ENCODE data around the gene PSMD6. TPM values are rescaled to one million over a fixed set of nuclear protein-coding genes. Genes with fewer than 3 reads are reported as not detected.

The PSMD6 gene
- total and polyA plus RNA-seq, 2 donors (not counting 1 experiment from before 2014, with no cell fraction given) = 79.1 to 89.0 TPM

DNA sequence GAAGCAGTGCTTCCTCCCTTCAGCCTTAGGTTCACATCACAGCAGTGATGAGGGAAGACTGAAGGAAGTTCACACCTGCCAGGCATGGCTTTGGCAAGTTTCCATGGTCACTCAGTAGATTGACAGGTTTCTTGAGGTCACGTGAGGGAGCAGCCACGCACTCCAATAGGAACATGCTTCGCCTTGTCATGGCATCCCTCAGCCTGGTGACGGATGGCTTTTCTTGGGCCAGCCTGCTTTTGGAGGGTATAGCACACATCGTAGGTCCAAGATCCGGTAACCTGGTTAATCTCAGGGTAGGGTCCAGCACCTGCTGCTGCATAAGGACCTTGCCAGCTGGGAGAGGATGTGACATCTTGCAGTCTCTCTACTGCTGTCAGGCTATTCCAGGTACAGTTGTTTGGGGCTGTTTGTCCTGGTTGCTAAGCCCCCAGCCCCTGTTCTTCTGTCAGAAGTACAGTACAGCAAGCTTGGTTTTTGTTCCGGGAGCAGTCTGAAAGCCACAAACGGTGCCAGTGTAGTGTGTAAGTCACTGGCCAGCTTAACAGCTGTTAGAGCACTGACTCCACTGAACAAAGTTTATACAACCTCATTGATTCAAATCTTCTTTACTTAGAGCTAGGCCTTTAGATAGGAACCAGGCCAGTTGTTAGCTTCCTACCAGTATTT, 42.3 kb downstream of the PSMD6 start:
- TF ChIP-seq EZH2 (IDR thresholded peaks at IDR 0.05; ENCODE audit: low read length, missing control alignments) = no peak
- TF ChIP-seq, protein P1, sequence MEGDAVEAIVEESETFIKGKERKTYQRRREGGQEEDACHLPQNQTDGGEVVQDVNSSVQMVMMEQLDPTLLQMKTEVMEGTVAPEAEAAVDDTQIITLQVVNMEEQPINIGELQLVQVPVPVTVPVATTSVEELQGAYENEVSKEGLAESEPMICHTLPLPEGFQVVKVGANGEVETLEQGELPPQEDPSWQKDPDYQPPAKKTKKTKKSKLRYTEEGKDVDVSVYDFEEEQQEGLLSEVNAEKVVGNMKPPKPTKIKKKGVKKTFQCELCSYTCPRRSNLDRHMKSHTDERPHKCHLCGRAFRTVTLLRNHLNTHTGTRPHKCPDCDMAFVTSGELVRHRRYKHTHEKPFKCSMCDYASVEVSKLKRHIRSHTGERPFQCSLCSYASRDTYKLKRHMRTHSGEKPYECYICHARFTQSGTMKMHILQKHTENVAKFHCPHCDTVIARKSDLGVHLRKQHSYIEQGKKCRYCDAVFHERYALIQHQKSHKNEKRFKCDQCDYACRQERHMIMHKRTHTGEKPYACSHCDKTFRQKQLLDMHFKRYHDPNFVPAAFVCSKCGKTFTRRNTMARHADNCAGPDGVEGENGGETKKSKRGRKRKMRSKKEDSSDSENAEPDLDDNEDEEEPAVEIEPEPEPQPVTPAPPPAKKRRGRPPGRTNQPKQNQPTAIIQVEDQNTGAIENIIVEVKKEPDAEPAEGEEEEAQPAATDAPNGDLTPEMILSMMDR (conservative IDR thresholded peaks at IDR 0.05 in 1 of 2, IDR thresholded peaks at IDR 0.05 in 1 of 2; ENCODE audit: low read depth in 1 of 2, low read length in 2 of 2) = no peak
- Histone ChIP-seq H3K9me3 (ENCODE audit: control insufficient read depth, insufficient read depth, low read depth, low read length) (no peaks in the 10 kb centered on the region), H3K9ac (ENCODE audit: insufficient read depth, low read length) (no peak overlapping the region), H3K79me2 (ENCODE audit: control insufficient read depth, insufficient read depth, low read length) (peaks cover 15% of the 10 kb centered on the region), H4K20me1 (ENCODE audit: control insufficient read depth, extremely low read depth, insufficient read depth, low read length) (no peaks in the 10 kb centered on the region), H3K4me3 (replicated peaks in 1 of 4; ENCODE audit: control extremely low read depth in 1 of 4, insufficient read depth in 1 of 4, low read depth in 3 of 4, low read length in 4 of 4) (no peak overlapping the region), H2AFZ (ENCODE audit: low read length) (no peak overlapping the region), H3K27ac (ENCODE audit: insufficient read depth, low read length) (no peak overlapping the region), H3K4me2 (ENCODE audit: extremely low read depth, insufficient read depth, low read length) (no peak overlapping the region), H3K4me1 (ENCODE audit: control insufficient read depth, extremely low read depth, insufficient read depth, low read length) (peaks cover 11% of the 10 kb centered on the region), H3K36me3 (ENCODE audit: control insufficient read depth, insufficient read depth, low read length) (peaks cover 19% of the 10 kb centered on the region), H3K27me3 (ENCODE audit: control insufficient read depth, insufficient read depth, low read length) (no peaks in the 10 kb centered on the region)
- no peak for DNase-seq (ENCODE audit: low read depth in 2 of 2)

DNA sequence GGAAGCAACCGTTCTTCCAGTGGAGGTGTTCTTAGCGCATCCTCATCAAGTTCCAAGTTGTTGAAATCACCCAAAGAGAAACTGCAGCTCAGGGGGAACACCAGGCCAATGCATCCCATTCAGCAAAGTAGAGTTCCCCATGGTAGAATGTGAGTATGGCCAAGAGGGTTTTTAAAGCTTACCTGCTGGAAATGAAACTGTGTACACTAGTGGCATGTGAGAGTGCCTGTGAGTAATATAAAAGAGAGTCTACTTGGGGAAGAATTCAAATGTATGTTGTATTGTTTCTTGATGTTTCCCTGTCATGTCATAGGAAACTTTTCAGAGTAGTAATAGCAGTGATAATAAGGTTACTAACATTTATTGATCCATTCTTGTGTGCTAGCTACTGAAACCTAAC, 43.3 kb downstream of the PSMD6 start:
- TF ChIP-seq, protein P1 (conservative IDR thresholded peaks at IDR 0.05 in 1 of 2, IDR thresholded peaks at IDR 0.05 in 1 of 2; ENCODE audit: low read depth in 1 of 2, low read length in 2 of 2) = no peak
- TF ChIP-seq EZH2 (IDR thresholded peaks at IDR 0.05; ENCODE audit: low read length, missing control alignments) = no peak
- Histone ChIP-seq H2AFZ (ENCODE audit: low read length) (no peak overlapping the region), H3K27ac (ENCODE audit: insufficient read depth, low read length) (no peak overlapping the region), H3K4me1 (ENCODE audit: control insufficient read depth, extremely low read depth, insufficient read depth, low read length) (peaks cover 16% of the 10 kb centered on the region), H3K9me3 (ENCODE audit: control insufficient read depth, insufficient read depth, low read depth, low read length) (no peaks in the 10 kb centered on the region), H3K79me2 (ENCODE audit: control insufficient read depth, insufficient read depth, low read length) (peaks cover 20% of the 10 kb centered on the region), H3K27me3 (ENCODE audit: control insufficient read depth, insufficient read depth, low read length) (no peaks in the 10 kb centered on the region), H3K36me3 (ENCODE audit: control insufficient read depth, insufficient read depth, low read length) (peaks cover 19% of the 10 kb centered on the region), H3K4me3 (replicated peaks in 1 of 4; ENCODE audit: control extremely low read depth in 1 of 4, insufficient read depth in 1 of 4, low read depth in 3 of 4, low read length in 4 of 4) (no peak overlapping the region), H3K4me2 (ENCODE audit: extremely low read depth, insufficient read depth, low read length) (no peak overlapping the region), H4K20me1 (ENCODE audit: control insufficient read depth, extremely low read depth, insufficient read depth, low read length) (no peaks in the 10 kb centered on the region), H3K9ac (ENCODE audit: insufficient read depth, low read length) (no peak overlapping the region)
- no peak for DNase-seq (ENCODE audit: low read depth in 2 of 2)

DNA sequence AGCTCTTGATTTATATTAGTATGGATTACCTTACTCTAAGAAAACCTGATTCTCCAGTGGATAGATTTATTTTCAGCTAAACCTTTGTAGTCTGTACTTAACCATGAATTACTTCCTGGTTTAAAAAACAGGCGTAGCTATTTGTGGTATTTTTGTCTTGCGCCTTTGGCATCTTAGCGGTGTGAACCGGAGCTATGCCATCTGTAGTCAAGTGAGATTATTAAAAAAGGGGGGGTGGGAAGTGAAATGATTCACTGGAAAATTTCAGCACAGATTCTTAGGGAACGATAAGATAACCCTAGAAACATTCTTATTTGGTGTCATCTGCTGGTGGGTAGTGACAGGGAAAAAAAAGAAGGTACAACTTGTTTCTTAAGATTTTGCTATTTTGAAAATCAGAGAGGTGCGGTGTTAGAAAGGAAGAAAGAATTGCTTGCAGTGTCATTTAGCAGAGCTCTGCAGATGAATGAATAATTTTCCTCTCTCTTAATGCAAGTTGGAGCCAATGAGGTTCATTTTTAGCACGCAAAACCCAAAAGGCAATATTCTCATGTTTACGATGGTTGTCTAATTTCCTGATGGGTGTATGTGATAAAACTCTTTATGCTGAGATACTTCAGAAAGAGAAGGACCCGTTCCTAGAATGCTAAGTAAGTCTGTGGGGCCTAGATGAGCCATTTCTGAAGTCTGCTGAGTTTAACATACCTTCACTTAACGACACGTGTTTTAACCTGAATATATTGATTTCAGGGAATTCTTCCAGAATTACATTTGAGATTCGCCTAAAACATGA, 44.0 kb downstream of the PSMD6 start:
- H3K27me3 ChIP-seq (ENCODE audit: control insufficient read depth, insufficient read depth, low read length) = no peaks in the 10 kb centered on the region
- H3K36me3 ChIP-seq (ENCODE audit: control insufficient read depth, insufficient read depth, low read length) = peaks cover 18% of the 10 kb centered on the region
- no peak overlapping the region for H3K4me3 ChIP-seq (replicated peaks in 1 of 4; ENCODE audit: control extremely low read depth in 1 of 4, insufficient read depth in 1 of 4, low read depth in 3 of 4, low read length in 4 of 4)
- no peaks in the 10 kb centered on the region for H4K20me1 ChIP-seq (ENCODE audit: control insufficient read depth, extremely low read depth, insufficient read depth, low read length)
- H3K9ac ChIP-seq (ENCODE audit: insufficient read depth, low read length) = no peak overlapping the region
- DNase-seq (ENCODE audit: low read depth in 2 of 2) = peak; percentile 58 to 74
- H3K9me3 ChIP-seq (ENCODE audit: control insufficient read depth, insufficient read depth, low read depth, low read length) = no peaks in the 10 kb centered on the region
- H3K27ac ChIP-seq (ENCODE audit: insufficient read depth, low read length) = no peak overlapping the region
- H3K4me2 ChIP-seq (ENCODE audit: extremely low read depth, insufficient read depth, low read length) = peak overlapping the region; percentile 3
- peaks cover 26% of the 10 kb centered on the region for H3K79me2 ChIP-seq (ENCODE audit: control insufficient read depth, insufficient read depth, low read length)
- H3K4me1 ChIP-seq (ENCODE audit: control insufficient read depth, extremely low read depth, insufficient read depth, low read length) = peaks cover 16% of the 10 kb centered on the region
- no peak overlapping the region for H2AFZ ChIP-seq (ENCODE audit: low read length)
- TF ChIP-seq, protein P1 (conservative IDR thresholded peaks at IDR 0.05 in 1 of 2, IDR thresholded peaks at IDR 0.05 in 1 of 2; ENCODE audit: low read depth in 1 of 2, low read length in 2 of 2) = no peak
- no peak for TF ChIP-seq EZH2 (IDR thresholded peaks at IDR 0.05; ENCODE audit: low read length, missing control alignments)
